Lower leg skin (tissue), 3 donors: Measurements from ENCODE around the gene CCDC117.

Experiments used
- POLR2A ChIP-seq, 2 donors: fragments of 450-650 bp; IDR thresholded peaks; one replicate each; pipeline ENCODE4 v1.6.1; 2016 to 2017; ENCODE audit warnings: antibody characterized with exemption in 2 of 2, mild to moderate bottlenecking in 1 of 2, moderate library complexity in 1 of 2
- TF ChIP-seq, protein P1 (sequence below), 3 donors: fragments of 450-650 bp; IDR thresholded peaks; one replicate each; pipeline ENCODE4 v1.5.1; 2016; ENCODE audit warnings: antibody characterized with exemption in 3 of 3, mild to moderate bottlenecking in 3 of 3, moderate library complexity in 2 of 3

DNA sequence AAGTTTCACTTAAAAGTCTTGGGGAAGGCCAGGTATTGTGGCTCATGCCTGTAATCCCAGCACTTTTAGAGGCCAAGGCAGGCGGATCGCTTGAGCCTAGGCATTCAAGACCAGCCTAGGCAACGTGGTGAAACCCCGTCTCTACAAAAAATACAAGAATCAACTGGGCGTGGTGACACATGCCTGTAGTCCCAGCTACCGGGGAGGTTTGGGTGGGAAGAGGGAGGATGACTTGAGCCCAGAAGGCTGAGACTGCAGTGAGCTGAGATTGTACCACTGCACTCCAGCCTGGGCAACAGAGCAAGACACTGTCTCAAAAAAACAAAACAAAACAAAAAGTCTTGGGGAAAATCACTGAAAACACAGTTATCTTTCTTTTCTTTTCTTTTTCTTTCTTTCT, 43.2 kb downstream of the CCDC117 start:
- TF ChIP-seq POLR2A (IDR thresholded peaks at IDR 0.05), result no peak
- TF ChIP-seq, protein P1, sequence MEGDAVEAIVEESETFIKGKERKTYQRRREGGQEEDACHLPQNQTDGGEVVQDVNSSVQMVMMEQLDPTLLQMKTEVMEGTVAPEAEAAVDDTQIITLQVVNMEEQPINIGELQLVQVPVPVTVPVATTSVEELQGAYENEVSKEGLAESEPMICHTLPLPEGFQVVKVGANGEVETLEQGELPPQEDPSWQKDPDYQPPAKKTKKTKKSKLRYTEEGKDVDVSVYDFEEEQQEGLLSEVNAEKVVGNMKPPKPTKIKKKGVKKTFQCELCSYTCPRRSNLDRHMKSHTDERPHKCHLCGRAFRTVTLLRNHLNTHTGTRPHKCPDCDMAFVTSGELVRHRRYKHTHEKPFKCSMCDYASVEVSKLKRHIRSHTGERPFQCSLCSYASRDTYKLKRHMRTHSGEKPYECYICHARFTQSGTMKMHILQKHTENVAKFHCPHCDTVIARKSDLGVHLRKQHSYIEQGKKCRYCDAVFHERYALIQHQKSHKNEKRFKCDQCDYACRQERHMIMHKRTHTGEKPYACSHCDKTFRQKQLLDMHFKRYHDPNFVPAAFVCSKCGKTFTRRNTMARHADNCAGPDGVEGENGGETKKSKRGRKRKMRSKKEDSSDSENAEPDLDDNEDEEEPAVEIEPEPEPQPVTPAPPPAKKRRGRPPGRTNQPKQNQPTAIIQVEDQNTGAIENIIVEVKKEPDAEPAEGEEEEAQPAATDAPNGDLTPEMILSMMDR (IDR thresholded peaks at IDR 0.05), result no peak
